Gastroesophageal sphincter (tissue), 3 donors: ENCODE data around the gene EPHB6.

Experiments used
- CTCF ChIP-seq, 4 experiments: fragments of 200-600 bp in 2 of 4; fragments of 450-650 bp in 2 of 4; sonication (generic) in 1 of 4; IDR thresholded peaks; one replicate each; pipeline ENCODE4 v1.5.1; 2017 to 2019; ENCODE audit warnings: antibody characterized with exemption in 4 of 4, mild to moderate bottlenecking in 2 of 4, moderate library complexity in 2 of 4
- POLR2A ChIP-seq, 2 donors: fragments of 450-650 bp; IDR thresholded peaks; one replicate each; pipeline ENCODE4 v1.6.1; 2017; ENCODE audit warnings: antibody characterized with exemption in 2 of 2, mild to moderate bottlenecking in 2 of 2, moderate library complexity in 1 of 2

DNA sequence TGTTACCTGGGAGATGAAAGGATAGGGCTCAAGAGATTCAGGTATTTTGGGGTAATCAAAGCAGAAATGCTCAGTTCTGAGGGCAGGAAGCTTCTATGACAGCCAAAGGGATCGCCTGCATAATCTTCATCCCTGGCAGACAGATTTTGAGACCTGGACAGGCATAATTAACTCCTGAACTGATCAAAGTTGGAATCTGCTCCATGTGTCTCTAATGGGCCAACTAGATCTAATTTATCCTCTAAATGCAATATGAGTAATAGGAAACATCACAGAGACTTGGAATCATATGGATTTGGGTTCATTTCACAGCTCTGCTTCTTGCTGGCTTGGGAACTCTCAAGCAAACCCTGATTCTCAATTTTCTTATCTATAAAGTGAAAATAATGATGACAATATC lies 41.2 kb upstream of the EPHB6 start:
- TF ChIP-seq CTCF (IDR thresholded peaks at IDR 0.05) (no peak), POLR2A (IDR thresholded peaks at IDR 0.05) (no peak)
